Activated CD4-positive, alpha-beta T cell treated with anti-CD3 and anti-CD28 coated beads, Interleukin-2, amount 10 ng/mL, durations not matched to agents 7 days and 5 days (primary cell): Measurements from ENCODE around the gene NTMT2. TPM values are rescaled to one million over a fixed set of nuclear protein-coding genes. Genes with fewer than 3 reads are reported as not detected.
"Not testable (repeated sequence)": the region's sequence is repeated elsewhere in the genome, so short reads cannot be mapped to it uniquely, and the experiment has no call there.

Experiments used
- CTCF ChIA-PET: fragments of 350-600 bp; sonication (Branson Sonifier 250); formaldehyde crosslinking; loops from one replicate; lab custom pipeline; 2021; ENCODE audit warnings: antibody characterized with exemption; lab: Charles Lee
- POLR2A ChIA-PET: fragments of 350-600 bp; sonication (Branson Sonifier 250); formaldehyde crosslinking; loops from one replicate; lab custom pipeline; 2021; ENCODE audit warnings: antibody characterized with exemption; lab: Charles Lee
- DNase-seq: peaks from one replicate; pipeline ENCODE4 v3.0.0-alpha.2; 2020
- H3K27ac Mint-ChIP-seq: one replicate; pipeline ENCODE4 v1.8.0; 2021; ENCODE audit warnings: mild to moderate bottlenecking, moderate library complexity, mixed read lengths
- H3K27me3 Mint-ChIP-seq: one replicate; pipeline ENCODE4 v1.8.0; 2021; ENCODE audit warnings: mixed read lengths
- H3K36me3 Mint-ChIP-seq: one replicate; pipeline ENCODE4 v1.8.0; 2021; ENCODE audit warnings: low read depth, mixed read lengths
- H3K4me1 Mint-ChIP-seq: one replicate; pipeline ENCODE4 v1.8.0; 2021; ENCODE audit warnings: mixed read lengths
- H3K4me3 Mint-ChIP-seq: one replicate; pipeline ENCODE4 v1.8.0; 2021; ENCODE audit warnings: mild to moderate bottlenecking, moderate library complexity, mixed read lengths
- H3K9me3 Mint-ChIP-seq: one replicate; pipeline ENCODE4 v1.8.0; 2021; ENCODE audit warnings: mixed read lengths
- total RNA-seq, 2 experiments: library from RNA; stranded (reverse); gene quantifications; one replicate each; pipeline ENCODE4 v1.2.3, GENCODE V29; 2021

NTMT2 gene
- total RNA-seq, 2 experiments from 2014 or later = not detected

GRCh38 chr1:170166518-170167180, 20.9 kb downstream of the NTMT2 start:
- ChIA-PET POLR2A (no interaction called here), CTCF (no interaction called here)
- no peaks in the 10 kb centered on the region for H3K36me3 Mint-ChIP-seq

DNA sequence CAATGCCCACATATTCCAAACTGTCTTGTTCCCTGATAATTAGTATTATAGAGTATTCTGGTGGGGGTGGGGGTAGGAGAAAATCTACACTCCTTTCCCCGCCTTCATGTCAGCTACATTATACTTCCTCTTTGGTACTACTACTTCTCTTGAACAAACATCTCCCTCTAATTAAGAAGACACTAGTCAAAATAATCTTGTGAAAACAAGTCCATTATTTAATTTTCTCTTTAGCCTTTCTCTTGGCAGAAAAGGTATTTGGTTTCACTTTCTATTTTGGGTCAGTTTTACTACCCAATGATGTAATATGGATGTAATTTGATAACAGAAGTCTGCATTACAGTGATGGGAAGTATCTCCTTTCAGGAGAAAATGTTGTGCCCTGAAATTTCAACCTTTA, 22.5 kb downstream of the NTMT2 start:
- Mint-ChIP-seq H3K27ac (peak overlapping the region; percentile 12), H3K4me3 (no peak overlapping the region), H3K36me3 (no peaks in the 10 kb centered on the region), H3K27me3 (no peaks in the 10 kb centered on the region), H3K4me1 (peaks cover 6% of the 10 kb centered on the region), H3K9me3 (peaks cover 18% of the 10 kb centered on the region)
- no peak for DNase-seq
- ChIA-PET CTCF (interaction anchor here (0.6 kb wide), 1 partner anchor 25 kb away, joined by 3 read pairs; no protein-coding TSS in a partner anchor), POLR2A (no interaction called here)

More at GRCh38 chr1:170166518-170167180, 20.9 kb downstream of the NTMT2 start:
- H3K4me3 Mint-ChIP-seq = no peak overlapping the region
- H3K27me3 Mint-ChIP-seq = no peaks in the 10 kb centered on the region
- DNase-seq = no peak
- H3K4me1 Mint-ChIP-seq = peaks cover 6% of the 10 kb centered on the region
- H3K9me3 Mint-ChIP-seq = peaks cover 14% of the 10 kb centered on the region
- H3K27ac Mint-ChIP-seq = no peak overlapping the region

GRCh38 chr1:170170513-170170912, 24.8 kb downstream of the NTMT2 start:
- H3K9me3 Mint-ChIP-seq = peaks cover 18% of the 10 kb centered on the region
- H3K4me3 Mint-ChIP-seq, H3K27ac Mint-ChIP-seq, CTCF ChIA-PET, H3K27me3 Mint-ChIP-seq, H3K36me3 Mint-ChIP-seq, DNase-seq, POLR2A ChIA-PET, H3K4me1 Mint-ChIP-seq: not testable (repeated sequence)

DNA sequence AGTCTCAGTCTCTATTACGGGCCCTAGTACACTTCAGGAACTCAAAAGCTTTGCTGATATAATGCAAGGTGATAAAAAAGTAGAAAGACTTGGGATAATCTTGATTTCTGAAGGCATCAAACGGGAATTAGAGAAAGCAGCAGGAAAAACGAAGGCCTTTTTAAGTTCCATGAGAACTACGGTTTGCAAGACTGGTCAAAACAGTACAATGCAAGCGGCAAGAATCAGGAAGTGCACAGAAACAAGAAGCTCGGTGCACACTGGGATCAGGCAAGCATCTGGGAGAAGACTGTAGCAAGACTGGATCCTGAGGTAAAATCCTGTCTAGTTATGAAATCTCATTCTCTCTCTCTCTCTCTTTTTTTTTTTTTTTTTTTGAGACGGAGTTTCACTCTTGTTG, 28.6 kb downstream of the NTMT2 start:
- ChIA-PET POLR2A (no interaction called here), CTCF (interaction anchor here (0.7 kb wide), 1 partner anchor 1588 kb away, joined by 5 read pairs; no protein-coding TSS in a partner anchor)
- Mint-ChIP-seq H3K9me3 (peaks cover 18% of the 10 kb centered on the region), H3K4me1 (no peaks in the 10 kb centered on the region), H3K4me3 (no peak overlapping the region), H3K27me3 (no peaks in the 10 kb centered on the region), H3K27ac (no peak overlapping the region), H3K36me3 (no peaks in the 10 kb centered on the region)
- no peak for DNase-seq

- Mint-ChIP-seq H3K9me3 (peaks cover 17% of the 10 kb centered on the region), H3K27me3 (no peaks in the 10 kb centered on the region), H3K4me3 (no peak overlapping the region), H3K4me1 (no peaks in the 10 kb centered on the region), H3K36me3 (no peaks in the 10 kb centered on the region), H3K27ac (no peak overlapping the region)
- POLR2A ChIA-PET = no interaction called here
- CTCF ChIA-PET = interaction anchor here (0.7 kb wide), 2 partner anchors 1277 to 1588 kb away, joined by 3 to 5 read pairs; no protein-coding TSS in a partner anchor
- DNase-seq = no peak
Measured at GRCh38 chr1:170175041-170175440, 29.3 kb downstream of the NTMT2 start.

DNA sequence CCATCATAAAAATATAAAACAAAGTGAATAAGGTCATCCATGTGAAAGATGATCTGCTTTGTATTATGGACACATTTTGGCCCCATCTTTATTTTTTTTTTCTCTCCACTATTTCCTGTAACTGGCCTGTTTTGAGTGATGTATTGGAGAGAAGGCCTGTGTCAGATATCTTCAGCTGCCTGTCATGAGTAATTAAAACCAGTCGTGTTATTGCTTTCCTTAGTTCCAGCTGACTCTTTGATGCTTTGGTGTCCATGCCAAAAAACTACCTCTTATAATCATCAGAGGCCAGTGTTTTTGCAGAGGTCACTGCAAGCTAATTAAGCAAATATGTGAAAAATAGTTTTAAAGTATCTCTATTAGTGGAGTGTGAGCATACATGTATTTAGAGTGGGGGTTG, 29.7 kb downstream of the NTMT2 start:
- no peak for DNase-seq
- Mint-ChIP-seq H3K4me3 (no peak overlapping the region), H3K36me3 (no peaks in the 10 kb centered on the region), H3K9me3 (peaks cover 13% of the 10 kb centered on the region), H3K4me1 (no peaks in the 10 kb centered on the region), H3K27me3 (no peaks in the 10 kb centered on the region), H3K27ac (no peak overlapping the region)
- POLR2A ChIA-PET = no interaction called here
- CTCF ChIA-PET = interaction anchor here (0.7 kb wide), 1 partner anchor 1277 kb away, joined by 3 read pairs; no protein-coding TSS in a partner anchor

GRCh38 chr1:170176772-170177171, 31.0 kb downstream of the NTMT2 start:
- Mint-ChIP-seq H3K36me3 (no peaks in the 10 kb centered on the region), H3K4me3 (no peak overlapping the region), H3K27me3 (no peaks in the 10 kb centered on the region), H3K9me3 (peaks cover 5% of the 10 kb centered on the region), H3K4me1 (no peaks in the 10 kb centered on the region), H3K27ac (no peak overlapping the region)
- ChIA-PET CTCF (interaction anchor here (0.6 kb wide), 1 partner anchor 35 kb away, joined by 4 read pairs; no protein-coding TSS in a partner anchor), POLR2A (no interaction called here)
- DNase-seq = no peak

- ChIA-PET CTCF (no interaction called here), POLR2A (no interaction called here)
- DNase-seq = no peak
- Mint-ChIP-seq H3K27ac (no peak overlapping the region), H3K27me3 (no peaks in the 10 kb centered on the region), H3K36me3 (no peaks in the 10 kb centered on the region), H3K4me1 (no peaks in the 10 kb centered on the region), H3K4me3 (no peak overlapping the region), H3K9me3 (no peaks in the 10 kb centered on the region)
Measured at GRCh38 chr1:170182442-170182841, 36.7 kb downstream of the NTMT2 start.

- CTCF ChIA-PET = interaction anchor here (0.9 kb wide), 1 partner anchor 30 kb away, joined by 3 read pairs; no protein-coding TSS in a partner anchor
- no peak overlapping the region for H3K27ac Mint-ChIP-seq
- POLR2A ChIA-PET = no interaction called here
Measured at GRCh38 chr1:170192546-170192945, 46.8 kb downstream of the NTMT2 start.

GRCh38 chr1:170194451-170194850, 48.7 kb downstream of the NTMT2 start:
- Mint-ChIP-seq H3K27me3 (peaks cover 20% of the 10 kb centered on the region), H3K4me3 (no peak overlapping the region), H3K4me1 (no peaks in the 10 kb centered on the region), H3K27ac (no peak overlapping the region), H3K36me3 (no peaks in the 10 kb centered on the region), H3K9me3 (peaks cover 3% of the 10 kb centered on the region)
- CTCF ChIA-PET = no interaction called here
- DNase-seq = no peak
- POLR2A ChIA-PET = no interaction called here

More at GRCh38 chr1:170192546-170192945, 46.8 kb downstream of the NTMT2 start:
- Mint-ChIP-seq H3K4me3 (no peak overlapping the region), H3K36me3 (no peaks in the 10 kb centered on the region), H3K27me3 (peaks cover 31% of the 10 kb centered on the region), H3K4me1 (no peaks in the 10 kb centered on the region), H3K9me3 (peaks cover 3% of the 10 kb centered on the region)
- DNase-seq = no peak

GRCh38 chr1:170196490-170197236, 50.9 kb downstream of the NTMT2 start:
- CTCF ChIA-PET = interaction anchor here (0.6 kb wide), 1 partner anchor 18 kb away, joined by 3 read pairs; no protein-coding TSS in a partner anchor

GRCh38 chr1:170198090-170198489, 52.3 kb downstream of the NTMT2 start:
- no peaks in the 10 kb centered on the region for H3K36me3 Mint-ChIP-seq
- peaks cover 15% of the 10 kb centered on the region for H3K27me3 Mint-ChIP-seq
- no peaks in the 10 kb centered on the region for H3K4me1 Mint-ChIP-seq
- ChIA-PET CTCF (no interaction called here), POLR2A (no interaction called here)
- H3K4me3 Mint-ChIP-seq = no peak overlapping the region
- no peak for DNase-seq
- H3K9me3 Mint-ChIP-seq = no peaks in the 10 kb centered on the region
- H3K27ac Mint-ChIP-seq = no peak overlapping the region

More at GRCh38 chr1:170196490-170197236, 50.9 kb downstream of the NTMT2 start:
- H3K36me3 Mint-ChIP-seq = no peaks in the 10 kb centered on the region
- DNase-seq = no peak
- POLR2A ChIA-PET = no interaction called here
- no peak overlapping the region for H3K27ac Mint-ChIP-seq
- no peaks in the 10 kb centered on the region for H3K4me1 Mint-ChIP-seq
- H3K9me3 Mint-ChIP-seq = no peaks in the 10 kb centered on the region
- H3K4me3 Mint-ChIP-seq = no peak overlapping the region
- H3K27me3 Mint-ChIP-seq = peaks cover 19% of the 10 kb centered on the region

DNA sequence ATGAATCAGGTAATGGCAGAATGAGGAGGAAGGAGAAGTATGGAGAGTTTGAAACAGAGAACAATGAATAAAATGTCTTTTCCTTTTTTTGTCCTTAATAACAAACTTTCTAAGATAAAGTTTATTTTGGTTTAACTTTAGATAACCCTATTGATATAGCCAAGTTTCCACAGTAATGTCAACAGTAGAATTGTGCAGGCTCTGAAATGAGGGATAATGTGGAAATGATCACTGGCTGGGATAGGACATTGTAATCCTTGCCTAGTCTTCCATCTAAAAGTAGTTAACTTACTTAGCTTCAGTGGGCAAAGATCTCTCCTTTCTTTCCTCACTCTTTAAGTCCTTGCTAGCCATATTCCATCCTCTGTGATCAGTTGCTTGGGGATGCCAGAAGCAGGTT, 52.8 kb downstream of the NTMT2 start:
- CTCF ChIA-PET = no interaction called here
- no peaks in the 10 kb centered on the region for H3K4me1 Mint-ChIP-seq
- no peak overlapping the region for H3K27ac Mint-ChIP-seq
- POLR2A ChIA-PET = no interaction called here
- DNase-seq = no peak
- H3K4me3 Mint-ChIP-seq = no peak overlapping the region
- H3K36me3 Mint-ChIP-seq = no peaks in the 10 kb centered on the region
- H3K9me3 Mint-ChIP-seq = no peaks in the 10 kb centered on the region
- peaks cover 12% of the 10 kb centered on the region for H3K27me3 Mint-ChIP-seq
